MM.1S (cell line): ENCODE results near the gene GPS1.

Experiments
- CTCF ChIP-seq: fragments of 300-600 bp; sonication (generic); IDR thresholded peaks from 2 replicates; pipeline ENCODE4 v1.5.1; 2016; ENCODE audit warnings: antibody characterized with exemption, low read length, mixed read lengths
- EZH2 ChIP-seq: fragments of 300-600 bp; sonication (generic); optimal IDR thresholded peaks from 2 replicates; pipeline ENCODE3; 2017; ENCODE audit warnings: low read depth, mild to moderate bottlenecking, antibody characterized with exemption, low read length, mixed read lengths
- EZH2phosphoT487 ChIP-seq: fragments of 300-600 bp; sonication (generic); IDR thresholded peaks from 2 replicates; pipeline ENCODE4 v1.6.1; 2018; ENCODE audit warnings: antibody characterized with exemption, low read length

DNA sequence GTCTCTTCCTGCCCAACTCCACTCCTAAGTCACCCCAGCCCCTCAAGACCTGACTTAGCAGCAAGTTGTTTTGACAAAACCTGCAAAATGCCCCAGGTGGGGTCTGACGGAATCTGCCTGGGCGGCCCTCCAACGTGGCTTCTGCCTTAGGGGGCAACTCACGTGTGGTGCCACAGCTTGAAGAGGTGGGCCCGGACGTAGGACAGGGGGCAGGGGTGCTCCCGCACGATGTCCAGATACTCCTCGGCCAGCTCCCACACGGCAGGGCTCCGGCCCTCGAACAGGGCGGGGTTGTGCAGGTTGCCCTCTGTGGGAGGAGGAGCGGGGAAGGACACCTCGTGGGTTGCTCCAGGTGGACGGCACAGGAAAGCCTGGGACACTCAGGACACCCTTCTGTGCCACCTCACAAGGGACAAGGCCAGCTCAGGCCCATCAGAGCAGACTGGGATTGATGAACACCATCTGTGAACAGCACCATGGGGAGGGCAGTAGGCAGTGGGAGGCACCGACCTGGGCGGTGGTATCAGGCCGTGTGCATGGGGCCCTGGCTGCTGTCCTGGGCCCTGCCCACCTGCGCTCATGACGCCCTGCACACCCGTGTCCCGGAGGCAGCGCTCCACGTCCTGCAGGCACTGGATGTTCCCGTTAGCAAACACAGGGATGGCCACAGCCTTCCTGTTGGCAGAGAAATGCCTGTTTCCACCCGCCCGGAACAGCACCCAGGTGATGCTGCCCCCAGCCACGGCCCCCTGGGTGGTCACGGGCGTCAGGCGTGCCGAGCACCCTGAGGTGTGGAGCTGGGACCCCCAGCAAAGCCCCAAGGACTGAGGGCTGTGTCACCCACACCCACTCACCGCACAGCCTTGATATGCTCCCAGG is 9.6 kb downstream of the GPS1 start:
- TF ChIP-seq CTCF (no peak), EZH2phosphoT487 (no peak), EZH2 (no peak)
